AG08395 (cell line): Measurements from ENCODE around the gene PLXNA4.
"Not testable (repeated sequence)": the region's sequence is repeated elsewhere in the genome, so short reads cannot be mapped to it uniquely, and the experiment has no call there.

Source experiments
- DNase-seq: peaks from one replicate; pipeline ENCODE4 v3.0.0; 2012; ENCODE audit warnings: mixed read lengths, low spot score

PLXNA4 gene

DNA sequence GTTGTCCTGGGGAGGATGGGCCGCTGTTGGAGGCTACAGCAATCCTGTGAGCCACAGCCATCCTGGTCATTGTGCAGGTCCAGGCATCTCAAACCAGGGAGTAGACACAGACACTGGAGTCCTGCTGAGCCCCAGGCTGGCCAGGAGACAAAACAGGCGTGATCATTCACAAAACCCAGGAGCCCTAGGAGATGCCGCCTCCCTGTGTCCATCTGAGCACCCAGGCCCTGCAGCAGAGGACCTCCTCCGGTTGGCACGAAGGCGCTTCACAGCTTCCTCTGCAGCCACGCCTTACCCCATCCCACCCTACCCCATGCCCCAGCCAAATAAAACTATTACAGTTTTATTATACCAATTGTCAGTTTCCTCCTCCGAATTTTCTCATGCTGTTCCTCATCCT, 183.6 kb downstream of the PLXNA4 start:
- DNase-seq, result no peak

DNA sequence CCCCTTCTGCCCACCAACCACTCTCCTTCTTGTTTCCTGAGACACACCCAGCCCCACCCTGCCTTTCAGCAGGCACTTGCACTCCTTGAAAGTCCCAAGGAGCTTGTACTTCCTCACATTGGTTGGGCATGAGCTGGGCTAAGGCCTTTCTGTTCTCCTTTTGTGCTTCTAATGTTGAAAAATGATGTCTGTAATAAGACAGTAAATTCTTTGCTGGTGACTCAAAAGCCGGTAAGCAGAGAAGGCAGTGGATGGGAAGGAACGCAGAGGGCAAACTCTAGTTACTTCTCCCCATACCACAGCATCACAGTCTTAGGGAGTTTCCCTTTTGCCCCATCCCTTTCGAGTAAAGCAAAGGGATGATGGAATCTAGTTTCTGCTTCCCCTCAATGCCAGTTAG, 185.6 kb downstream of the PLXNA4 start:
- peak; percentile 81 for DNase-seq

DNA sequence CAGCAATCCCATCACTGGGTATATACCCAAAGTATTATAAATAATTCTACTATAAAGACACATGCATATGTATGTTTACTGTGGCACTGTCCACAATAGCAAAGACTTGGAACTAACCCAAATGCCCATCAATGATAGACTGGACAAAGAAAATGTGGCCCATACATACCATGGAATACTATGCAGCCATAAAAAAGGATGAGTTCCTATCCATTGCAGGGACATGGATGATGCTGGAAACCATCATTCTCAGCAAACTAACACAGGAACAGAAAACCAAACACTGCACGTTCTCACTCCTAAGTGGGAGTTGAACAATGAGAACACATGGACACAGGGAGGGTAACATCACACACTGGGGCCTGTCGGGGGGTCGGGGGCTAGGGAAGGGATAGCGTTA, 186.2 kb downstream of the PLXNA4 start:
- not testable (repeated sequence) for DNase-seq

DNA sequence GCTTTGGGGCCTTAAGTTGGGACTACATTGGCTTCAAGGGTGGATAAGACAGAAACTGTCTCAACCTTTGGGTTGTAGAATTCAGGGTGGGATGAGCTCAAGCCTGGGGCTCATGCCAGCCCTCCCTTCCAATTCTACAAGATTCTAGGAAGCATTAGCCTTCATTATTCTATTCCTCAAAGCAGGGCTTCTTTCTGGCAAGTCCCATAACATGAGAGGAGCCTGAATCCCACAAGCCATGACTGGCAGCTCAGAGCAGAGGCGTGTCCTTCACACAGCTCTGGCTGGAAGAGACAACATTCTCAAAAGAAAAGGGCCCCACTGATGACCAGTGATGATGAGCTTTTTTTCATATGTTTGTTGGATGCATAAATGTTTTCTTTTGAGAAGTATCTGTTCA, 187.6 kb downstream of the PLXNA4 start:
- no peak for DNase-seq

DNA sequence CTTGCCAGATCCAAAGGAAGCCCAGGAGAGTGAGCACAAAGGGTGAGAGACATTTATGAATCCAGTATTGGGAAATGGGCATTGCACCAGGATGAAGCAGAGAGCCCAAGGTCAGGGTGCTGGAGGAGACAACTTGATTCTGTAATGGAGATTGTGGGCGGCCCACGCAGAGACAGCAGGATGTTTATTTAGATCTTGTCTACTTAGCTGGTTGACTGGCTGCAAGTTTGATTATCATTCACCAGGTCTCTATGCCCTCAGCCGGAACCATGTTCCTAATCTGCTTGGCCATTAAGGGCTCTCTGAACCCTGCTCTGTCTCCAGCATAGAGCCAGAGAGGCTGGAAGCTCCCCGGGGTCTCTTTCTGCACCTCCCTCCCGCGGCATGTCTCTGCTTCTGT, 188.7 kb downstream of the PLXNA4 start:
- no peak for DNase-seq

DNA sequence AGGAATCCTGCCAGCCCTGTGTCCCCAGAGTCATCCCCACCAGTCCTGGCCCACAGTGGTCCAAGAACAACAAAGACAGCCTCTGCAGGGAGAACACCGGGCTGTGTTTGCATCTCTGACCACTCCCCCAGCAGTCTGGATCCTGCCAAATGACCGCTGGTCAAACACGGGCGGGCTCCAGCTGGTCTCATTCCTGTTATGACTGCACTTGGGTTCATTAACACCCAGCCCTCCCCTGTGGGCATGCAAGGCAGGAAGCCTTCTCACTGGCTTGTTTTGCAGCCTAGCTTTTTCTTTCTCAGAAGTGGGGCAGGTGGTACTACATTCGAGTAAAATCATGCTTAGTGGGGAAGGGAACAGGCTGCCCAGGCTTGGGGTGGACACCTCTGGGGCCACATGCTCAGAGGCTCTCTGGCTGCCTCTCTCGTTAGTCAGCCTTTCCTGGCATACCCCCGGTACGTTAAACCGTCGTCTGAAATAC, 190.0 kb downstream of the PLXNA4 start:
- DNase-seq, result peak; percentile 51

DNA sequence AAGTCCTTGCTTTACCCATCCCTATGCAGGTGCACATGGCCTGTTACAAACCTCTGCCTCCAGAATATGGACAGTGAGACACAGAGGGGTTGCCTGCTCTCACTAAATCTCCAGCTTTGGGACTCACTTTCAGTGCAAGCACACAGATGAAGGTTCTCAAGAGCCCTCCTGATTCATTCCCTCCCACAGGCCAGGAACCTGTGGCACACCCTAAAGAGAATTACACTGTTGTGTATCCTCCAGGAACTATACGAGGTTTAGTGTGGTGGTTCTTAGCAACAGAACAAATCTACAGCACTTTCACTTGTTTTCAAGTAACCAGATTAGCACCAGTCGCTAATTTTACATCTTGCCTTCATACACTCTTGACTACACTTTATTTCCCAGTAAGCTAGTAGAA, 192.3 kb downstream of the PLXNA4 start:
- DNase-seq, result no peak

DNA sequence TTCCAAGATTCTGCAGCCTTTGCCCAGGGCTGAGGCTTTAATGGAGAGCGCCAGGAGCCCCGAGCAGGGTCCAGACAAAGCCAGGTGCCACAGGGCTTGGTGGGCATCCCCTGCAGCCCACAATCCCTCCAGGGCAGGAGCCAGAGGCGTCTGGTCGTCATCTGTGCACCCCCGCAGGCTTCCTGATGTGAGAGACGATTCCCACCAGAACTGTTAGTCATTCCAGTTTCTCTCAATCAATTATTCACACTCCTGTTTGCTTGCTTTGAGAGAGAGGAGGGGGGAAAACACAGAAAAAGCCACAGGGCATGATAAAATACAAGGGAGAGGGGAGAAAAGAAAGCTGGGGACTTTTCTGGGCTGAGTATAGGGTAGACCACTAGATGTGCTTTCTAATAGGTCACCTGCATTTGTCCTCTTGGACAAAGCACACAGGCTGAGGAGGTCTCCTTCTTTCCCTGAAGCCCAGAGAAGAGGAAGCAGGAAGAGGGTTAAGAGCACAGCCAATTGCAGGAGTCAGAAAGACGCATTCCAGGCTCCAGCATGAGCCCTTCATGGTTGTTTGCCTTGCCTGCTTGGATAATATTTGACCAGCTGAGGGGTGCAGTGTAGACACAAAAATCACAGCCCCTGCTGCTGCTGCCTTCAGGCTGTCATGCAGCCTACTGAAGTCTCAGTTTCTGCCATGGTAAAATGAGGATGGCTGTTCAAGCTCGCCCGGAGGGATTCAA, 194.4 kb downstream of the PLXNA4 start:
- DNase-seq, result no peak

DNA sequence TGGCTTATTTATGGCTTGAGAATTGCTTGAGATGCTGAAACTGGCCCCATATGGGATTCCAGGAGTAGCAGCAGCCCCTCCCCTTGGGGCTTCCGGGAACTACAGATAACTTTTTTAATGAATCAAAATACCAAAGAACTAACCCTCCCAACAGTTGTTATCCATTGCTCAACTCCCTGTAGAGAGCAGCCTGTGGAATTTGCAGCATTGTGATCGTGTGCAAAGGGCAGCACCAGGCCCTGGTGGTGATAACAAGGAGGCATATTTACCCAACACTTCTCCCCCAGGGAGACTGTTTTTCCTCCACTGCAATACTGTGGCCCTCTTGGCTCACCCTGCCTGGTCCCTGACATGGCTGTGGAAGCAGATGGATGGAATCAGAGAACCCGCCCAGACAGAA, 196.2 kb downstream of the PLXNA4 start:
- peak; percentile 73 for DNase-seq

DNA sequence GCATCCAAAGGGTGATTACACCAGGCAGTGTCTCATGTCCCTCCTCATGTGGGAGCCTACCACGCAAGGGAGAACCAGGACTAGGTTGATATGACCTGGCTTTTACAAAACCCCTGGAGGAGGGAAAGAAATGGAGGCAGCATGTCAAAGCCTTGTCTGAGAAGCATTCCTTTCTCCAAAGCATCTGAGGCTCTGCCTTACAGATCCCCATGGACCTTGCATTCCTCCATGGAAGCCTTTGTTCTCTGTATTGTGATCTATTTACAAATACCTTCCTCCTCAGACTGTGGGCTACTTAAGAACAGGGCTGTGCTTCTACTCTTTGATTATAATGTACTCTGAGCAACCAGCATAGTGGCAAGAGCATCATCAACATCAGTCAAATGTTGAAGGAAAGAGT, 197.0 kb downstream of the PLXNA4 start:
- DNase-seq, result no peak

DNA sequence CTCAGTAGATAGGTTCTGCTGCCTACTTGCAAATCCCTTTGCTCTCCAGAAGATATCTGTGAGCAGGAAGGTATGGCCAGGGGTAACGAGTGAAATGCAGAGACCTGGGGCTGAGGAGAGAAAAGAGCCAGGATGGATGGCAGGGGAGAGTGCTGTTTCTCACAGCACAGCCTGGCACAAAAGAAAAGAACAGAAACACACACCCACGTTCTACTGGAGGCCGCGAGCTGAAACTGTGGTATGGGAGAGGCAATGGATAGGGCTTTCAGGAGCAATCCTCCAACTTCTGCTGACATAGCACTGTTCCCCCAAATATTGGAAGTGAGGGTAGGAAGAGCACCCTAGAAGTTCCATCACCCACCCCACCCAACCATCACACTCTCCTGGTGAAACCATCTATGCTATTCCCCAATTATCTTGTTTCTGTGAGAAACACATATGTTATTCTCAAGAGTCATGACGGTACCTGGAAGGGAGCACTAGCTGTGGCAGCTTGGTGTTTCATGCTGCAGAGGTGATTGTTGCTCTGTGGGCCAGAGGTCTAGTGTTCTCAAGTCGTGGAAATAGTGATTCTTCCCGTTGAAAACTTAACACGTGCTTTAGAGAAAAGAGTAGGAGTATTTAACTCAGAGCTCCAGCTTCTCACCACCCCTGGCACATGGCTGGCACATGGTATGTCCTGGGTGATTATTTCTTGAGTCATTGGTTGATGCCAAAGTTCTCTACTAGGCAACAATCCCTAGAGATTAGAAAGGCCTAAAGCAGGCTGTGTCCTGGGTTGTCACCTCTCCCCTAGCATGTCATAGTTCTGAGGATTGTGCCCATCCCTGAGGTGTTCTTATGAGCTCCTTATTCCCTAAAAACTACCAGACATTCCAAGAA, 198.3 kb downstream of the PLXNA4 start:
- DNase-seq, result no peak

DNA sequence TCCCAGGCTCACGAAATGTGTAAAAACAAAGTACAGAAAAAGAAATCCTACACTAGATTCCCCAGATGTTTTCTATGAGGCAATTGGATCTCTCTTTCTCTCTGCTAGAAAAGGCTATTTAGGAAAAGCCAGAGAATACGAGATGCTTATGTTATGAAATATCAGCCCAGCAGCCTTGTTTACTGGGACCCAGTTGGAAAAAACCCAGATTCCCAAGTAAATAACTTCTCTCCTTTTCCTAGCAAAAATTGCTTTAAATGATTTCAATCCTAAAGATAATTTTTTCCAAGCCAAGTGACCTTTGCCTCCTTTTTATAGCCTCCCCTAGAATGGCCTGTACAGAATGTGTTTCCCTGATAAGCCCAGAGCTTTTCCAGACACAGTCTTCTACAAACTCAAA, 199.3 kb downstream of the PLXNA4 start:
- DNase-seq, result no peak

DNA sequence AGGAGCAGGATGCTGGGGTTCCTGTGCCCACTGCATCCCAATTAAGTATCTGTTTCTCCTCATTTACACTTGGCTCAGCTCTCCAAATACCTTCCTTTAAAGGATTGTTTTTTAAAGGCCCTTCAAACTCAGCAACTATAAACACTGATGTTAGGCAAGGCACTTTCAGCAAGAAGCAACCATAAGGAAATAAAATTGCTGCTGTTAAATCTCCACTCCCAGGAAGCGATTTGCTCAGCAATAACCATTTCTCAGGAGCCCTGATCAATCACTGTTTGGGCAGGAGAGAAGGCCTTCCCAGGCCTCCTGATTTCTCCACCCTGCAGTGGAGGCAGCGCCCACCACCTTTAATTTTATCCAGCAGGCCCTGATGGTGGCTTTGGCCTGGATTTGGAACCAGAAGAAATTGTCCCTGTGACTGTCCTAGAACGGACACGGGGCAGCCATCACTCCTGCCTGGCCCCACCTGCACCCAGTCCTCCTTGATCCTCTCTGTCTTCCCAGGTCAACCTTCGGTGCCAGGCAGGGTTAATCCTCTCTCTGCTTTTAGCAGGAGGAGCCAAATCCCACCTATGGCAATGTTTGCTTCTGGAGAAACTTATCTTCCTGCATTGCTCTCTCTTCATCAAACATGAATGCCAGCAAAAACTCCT, 199.8 kb downstream of the PLXNA4 start:
- no peak for DNase-seq

DNA sequence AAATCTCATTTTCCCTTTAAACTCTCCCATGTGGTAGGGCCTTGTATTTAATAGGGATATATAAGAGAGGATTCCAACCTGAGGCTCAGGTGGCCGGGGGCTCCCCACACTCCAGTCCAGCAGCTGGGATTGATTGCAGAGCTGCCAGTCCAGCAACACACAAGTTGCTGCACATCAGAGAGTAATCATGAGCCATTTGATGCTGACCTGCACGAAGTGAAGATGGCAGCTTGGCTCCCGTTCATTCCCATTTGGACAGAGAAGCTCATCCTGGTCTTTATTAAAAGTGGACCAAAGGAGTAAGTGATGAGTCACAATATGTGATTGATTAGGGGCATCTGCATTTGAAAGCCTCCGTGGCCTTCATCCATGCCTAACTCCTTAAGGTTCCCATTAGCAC, 202.4 kb downstream of the PLXNA4 start:
- DNase-seq, result no peak

DNA sequence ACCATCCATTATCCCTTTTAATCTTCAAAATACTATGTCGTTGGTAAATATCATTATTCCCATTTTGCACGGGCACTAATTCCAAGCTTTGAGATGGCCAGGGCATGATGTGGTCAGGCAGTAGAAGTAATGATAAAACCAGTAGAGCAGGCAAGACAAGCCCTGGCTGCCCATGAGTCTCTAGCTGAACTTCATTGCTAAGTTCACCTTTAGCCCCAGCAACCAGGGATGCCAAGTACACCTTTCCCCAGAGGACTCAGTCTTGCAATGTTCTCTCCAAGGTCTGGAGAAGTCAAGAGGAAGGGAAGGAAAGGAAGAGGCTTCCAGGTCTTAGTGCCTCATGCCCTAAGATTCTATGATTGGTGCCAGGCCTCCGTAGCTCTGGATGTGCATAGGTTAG, 203.2 kb downstream of the PLXNA4 start:
- DNase-seq, result no peak

DNA sequence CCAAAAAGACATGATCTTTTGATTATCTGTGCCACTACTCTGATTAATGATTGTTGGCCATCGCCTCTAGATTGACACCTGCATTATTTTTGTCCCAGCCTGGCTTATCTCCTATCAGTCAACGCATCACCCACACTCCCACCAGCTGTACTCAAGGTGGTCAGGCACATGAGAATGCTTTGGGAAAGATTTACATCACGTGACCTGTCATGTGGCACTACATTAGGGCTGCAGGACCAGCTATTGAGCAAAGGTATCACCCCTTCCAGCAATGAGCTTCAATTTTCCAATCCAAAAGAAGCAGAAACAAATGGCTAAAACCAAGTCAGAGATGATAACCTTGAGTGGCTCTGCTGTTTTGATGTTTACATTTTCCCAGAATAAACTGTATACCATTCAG, 204.3 kb downstream of the PLXNA4 start:
- DNase-seq, result no peak

DNA sequence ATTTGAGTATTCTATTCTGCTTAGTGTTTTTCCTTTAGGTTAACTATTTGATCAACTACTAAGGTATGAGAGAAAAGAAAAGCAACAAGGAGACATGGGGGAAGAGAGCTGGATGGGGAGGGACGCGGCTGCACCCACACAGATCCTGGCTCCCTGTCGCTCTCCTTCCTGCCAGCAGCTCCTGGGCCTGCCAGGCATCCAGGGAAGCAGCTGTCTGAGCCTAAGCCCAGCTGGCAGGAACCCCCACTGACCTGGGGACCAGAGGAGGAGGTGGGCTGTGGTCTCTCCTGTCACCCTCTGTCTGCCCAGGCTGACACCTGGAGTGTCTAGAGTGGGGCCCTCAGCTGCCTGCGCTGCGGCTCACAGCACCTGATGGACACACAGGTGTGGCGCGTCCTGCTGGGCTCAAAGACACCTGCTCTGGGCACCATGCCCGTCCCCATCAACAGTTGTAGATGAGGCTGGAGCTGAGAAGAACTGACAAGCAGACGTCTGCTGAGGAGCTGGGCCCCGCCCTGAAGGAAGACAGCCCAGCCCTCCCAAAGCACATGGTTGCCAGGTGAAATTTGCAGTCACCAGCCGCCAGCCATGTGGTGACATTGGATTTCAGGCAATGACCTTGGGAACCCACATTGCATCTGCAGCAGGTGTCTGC, 207.9 kb downstream of the PLXNA4 start:
- no peak for DNase-seq

DNA sequence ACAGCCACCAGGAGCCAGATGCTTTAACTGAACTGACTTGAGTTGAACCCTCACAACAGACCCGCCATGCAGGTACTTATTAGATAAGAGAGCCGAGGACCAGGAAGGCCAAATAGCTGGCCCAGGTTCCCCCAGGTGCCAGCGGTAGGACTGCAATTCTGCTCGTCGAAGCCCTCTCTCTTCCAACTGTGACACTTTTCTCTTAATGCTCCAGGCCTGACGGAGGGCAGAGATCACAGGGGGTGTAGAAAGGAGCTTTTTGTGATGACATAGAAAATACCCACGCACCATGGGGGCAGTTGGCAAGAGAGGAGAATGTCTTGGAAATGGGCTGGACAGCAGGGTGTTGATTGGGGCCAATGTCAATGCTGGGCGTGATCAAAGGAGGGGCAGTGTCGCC, 208.5 kb downstream of the PLXNA4 start:
- no peak for DNase-seq

DNA sequence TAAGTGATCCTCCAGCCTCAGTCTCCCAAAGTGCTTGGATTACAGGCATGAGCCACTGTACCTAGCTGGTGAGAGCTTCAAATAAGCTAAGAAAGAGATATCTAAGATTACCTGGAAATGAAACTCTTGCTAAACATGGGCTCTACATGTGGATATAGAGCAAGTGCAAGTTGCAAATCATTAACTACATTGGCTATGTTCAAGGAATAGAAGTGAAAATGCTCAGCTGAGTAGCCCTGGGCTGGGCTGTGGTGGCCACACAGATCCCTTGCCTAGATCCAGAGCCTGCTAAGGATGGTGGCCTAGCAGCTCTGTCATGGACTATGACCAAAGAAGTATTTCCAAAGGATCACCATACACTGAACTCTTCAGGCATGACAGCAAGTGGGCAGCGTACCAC, 209.3 kb downstream of the PLXNA4 start:
- no peak for DNase-seq

DNA sequence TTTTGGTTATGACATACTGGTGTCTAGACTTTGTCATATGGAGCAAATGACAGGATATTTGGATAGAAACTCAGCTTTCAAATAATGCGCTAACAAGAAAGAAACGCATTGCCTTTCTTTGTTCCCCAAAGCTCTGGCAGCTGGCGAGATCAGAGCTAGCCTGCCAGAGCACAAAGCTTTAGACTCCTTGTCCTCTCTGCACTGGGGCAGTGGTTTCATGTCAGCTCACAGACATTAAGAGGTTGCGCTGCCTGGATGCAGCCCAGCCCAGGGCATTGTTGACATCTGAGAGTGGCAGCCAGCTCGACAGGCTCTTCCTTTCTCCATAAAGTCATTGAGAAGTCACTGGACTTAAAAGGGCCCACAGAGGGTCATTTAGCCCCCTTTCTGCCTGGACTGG, 212.0 kb downstream of the PLXNA4 start:
- no peak for DNase-seq

DNA sequence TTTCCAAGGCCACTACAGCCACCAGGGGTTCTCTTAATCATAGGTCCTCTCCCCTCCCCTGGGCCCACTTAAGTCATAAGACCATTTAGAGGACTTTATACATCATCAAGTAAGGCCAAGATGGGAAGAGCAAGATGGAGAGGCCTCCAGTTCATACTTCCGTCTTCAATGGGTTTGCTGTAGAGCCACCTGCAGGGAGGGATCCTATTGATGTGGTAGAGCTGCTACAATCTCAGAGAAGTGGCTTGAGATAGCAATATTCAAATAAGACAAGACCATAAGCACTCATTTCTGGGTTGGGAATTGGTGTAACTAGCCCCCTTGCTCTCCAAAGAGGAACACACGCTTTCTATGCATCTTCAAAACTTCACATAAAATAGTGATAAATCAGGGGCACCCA, 214.2 kb downstream of the PLXNA4 start:
- no peak for DNase-seq

DNA sequence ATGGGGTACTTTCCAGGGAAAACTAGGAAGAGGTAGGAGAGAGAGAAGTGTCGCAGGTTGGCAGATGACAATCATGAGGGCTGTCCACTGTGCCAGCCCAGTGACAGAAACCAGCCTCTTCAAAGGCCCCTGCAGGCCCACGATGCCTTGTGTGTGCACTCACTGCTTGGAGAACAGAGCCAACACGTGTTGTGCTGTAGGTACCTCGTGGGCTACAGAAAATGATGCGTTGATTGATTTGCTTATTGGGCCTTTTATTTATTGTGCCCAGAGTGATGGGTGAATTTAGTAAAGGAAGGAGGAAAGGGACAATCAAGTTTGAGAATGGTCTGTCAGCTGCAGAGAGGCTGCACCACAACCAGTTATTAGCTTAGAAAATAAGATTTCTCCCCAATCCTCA, 215.1 kb downstream of the PLXNA4 start:
- DNase-seq, result no peak
